Prostate gland (tissue), 2 donors: Measurements from ENCODE around the gene TRAF5. TPM values are rescaled to one million over a fixed set of nuclear protein-coding genes. Genes with fewer than 3 reads are reported as not detected.

Source experiments
- DNase-seq: peaks from one replicate; pipeline ENCODE4 v3.0.0-alpha.2; 2019; ENCODE audit warnings: low spot score
- H3K27ac ChIP-seq, 2 donors: fragments of 200-600 bp; sonication (generic); 2 replicates each; pipeline ENCODE4 v1.5.1; 2017 to 2019
- H3K27me3 ChIP-seq: fragments of 200-600 bp; sonication (generic); replicated peaks from 2 replicates; pipeline ENCODE4 v1.5.1; 2019; ENCODE audit not compliant: insufficient read depth
- H3K36me3 ChIP-seq, 2 donors: fragments of 200-600 bp; sonication (generic); 1 replicate in 1 of 2; 2 replicates in 1 of 2; pipeline versions ENCODE4 v1.5.1 to v1.8.1; 2017 to 2019
- H3K4me1 ChIP-seq: fragments of 200-600 bp; sonication (generic); replicated peaks from 2 replicates; pipeline ENCODE4 v1.5.1; 2019
- H3K4me3 ChIP-seq, 2 donors: fragments of 200-600 bp; sonication (generic); 2 replicates each; pipeline ENCODE4 v1.5.1; 2017 to 2019
- H3K9me3 ChIP-seq: fragments of 200-600 bp; sonication (generic); 2 replicates; pipeline ENCODE4 v1.5.1; 2017
- POLR2A ChIP-seq: fragments of 450-650 bp; IDR thresholded peaks from one replicate; pipeline ENCODE4 v1.6.1; 2016; ENCODE audit warnings: antibody characterized with exemption, mild to moderate bottlenecking
- POLR2AphosphoS5 ChIP-seq: sonication (generic); formaldehyde crosslinking; IDR thresholded peaks from one replicate; pipeline ENCODE4 v1.6.1; 2017; ENCODE audit warnings: antibody characterized with exemption
- WGBS: methylation state at CpG from one replicate; pipeline ENCODE4 v1.1.5; 2018; 5-methylcytosine and 5-hydroxymethylcytosine counted together
- intact Hi-C: fragments of 100-400 bp; cut with DNase I; formaldehyde crosslinking; loops from one replicate; pipeline ENCODE4 v1.14.2; 2022
- total RNA-seq, 2 donors: library from RNA; depleted of rRNA; stranded (reverse); fragments of >200 nt; gene quantifications; one replicate each; pipeline ENCODE4 v1.1.0, GENCODE V29; 2016
- TF ChIP-seq, protein P1 (sequence below), 4 experiments: fragments of 200-600 bp in 2 of 4; fragments of 450-650 bp in 2 of 4; sonication (generic) in 2 of 4; IDR thresholded peaks; 1 replicate in 3 of 4; 2 replicates in 1 of 4; pipeline ENCODE4 v1.5.1; 2016 to 2019; ENCODE audit warnings: antibody characterized with exemption in 4 of 4, mild to moderate bottlenecking in 2 of 4, moderate library complexity in 2 of 4

Gene TRAF5
- total RNA-seq, 2 donors from 2014 or later: 8.0 to 12.6 TPM

DNA sequence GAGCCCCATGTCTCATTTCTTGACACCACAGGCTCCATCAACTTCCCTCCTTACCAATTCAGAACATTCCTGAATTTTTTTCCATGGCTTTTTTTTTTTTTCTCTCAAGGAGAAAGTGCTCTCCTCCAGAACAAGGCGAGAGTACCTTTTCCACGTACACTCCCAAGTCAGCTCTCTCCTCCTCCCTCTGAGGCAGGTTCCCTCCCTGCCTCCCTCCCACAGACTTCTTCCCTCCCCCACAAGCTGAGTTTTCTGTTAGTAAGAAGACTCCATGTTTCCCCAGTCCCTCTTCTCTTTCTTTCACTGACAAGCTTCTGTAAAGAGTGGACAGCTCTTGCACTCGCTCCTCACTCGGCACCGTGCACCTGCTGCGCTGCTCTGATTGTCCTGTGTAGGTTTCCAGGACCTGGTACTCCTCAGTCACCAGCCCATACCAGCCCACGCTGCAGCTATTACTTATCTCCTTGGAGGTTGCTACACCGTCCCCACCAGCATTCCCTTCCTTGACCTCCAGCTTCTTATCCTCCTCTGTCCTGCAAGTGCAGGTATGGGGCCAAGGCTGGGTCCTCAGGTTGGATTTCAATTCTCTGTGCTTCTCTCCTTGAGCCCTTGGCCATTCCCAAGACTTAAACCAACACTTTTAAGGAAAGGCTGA lies 3.8 kb downstream of the TRAF5 start:
- TF ChIP-seq POLR2AphosphoS5 (no peak), POLR2A (no peak)
- TF ChIP-seq, protein P1, sequence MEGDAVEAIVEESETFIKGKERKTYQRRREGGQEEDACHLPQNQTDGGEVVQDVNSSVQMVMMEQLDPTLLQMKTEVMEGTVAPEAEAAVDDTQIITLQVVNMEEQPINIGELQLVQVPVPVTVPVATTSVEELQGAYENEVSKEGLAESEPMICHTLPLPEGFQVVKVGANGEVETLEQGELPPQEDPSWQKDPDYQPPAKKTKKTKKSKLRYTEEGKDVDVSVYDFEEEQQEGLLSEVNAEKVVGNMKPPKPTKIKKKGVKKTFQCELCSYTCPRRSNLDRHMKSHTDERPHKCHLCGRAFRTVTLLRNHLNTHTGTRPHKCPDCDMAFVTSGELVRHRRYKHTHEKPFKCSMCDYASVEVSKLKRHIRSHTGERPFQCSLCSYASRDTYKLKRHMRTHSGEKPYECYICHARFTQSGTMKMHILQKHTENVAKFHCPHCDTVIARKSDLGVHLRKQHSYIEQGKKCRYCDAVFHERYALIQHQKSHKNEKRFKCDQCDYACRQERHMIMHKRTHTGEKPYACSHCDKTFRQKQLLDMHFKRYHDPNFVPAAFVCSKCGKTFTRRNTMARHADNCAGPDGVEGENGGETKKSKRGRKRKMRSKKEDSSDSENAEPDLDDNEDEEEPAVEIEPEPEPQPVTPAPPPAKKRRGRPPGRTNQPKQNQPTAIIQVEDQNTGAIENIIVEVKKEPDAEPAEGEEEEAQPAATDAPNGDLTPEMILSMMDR (IDR thresholded peaks at IDR 0.05): no peak
- no peak for DNase-seq
- WGBS: 94% methylated on average over 8 of the region's 8 CpGs

DNA sequence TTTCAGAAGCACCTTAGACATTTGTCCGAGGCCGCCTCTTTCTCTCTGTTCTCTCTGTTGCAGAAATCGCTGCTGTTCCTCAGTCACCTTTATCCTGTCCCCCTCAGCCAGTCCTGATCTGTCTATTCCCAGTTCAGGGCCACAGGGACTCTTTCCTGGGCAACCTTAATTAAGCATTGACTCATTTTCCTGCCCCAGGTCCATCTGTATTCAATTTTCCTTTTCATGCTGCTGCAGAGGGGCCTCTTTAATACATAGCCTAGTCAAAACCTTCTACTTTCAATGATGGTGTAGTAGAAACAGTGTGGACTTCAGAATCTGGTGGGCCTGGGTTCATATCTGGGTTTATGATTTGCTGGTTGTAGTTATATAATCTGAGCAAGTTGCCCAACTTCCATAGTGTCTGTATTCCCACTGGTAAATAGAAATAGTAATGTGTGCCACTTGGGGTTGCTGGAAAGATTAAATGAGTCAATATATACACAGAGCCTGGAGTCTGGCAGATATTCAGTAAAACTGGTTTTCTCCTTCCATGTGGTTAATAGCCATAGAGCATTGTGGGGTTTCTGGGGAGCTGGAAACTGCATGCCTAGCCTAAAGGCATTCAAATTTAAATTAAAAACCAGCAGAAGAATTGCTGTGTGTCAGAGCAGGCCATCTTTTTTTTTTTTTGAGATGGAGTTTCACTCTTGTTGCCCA lies 4.5 kb downstream of the TRAF5 start:
- Histone ChIP-seq H3K4me1 (peaks cover 4% of the 10 kb centered on the region), H3K9me3 (no peaks in the 10 kb centered on the region), H3K27me3 (no peaks in the 10 kb centered on the region), H3K36me3 (no peaks in the 10 kb centered on the region), H3K4me3 (no peak overlapping the region), H3K27ac (no peak overlapping the region)
- 95% methylated on average over 3 of the region's 3 CpGs for WGBS
- TF ChIP-seq POLR2AphosphoS5 (no peak), POLR2A (no peak)
- TF ChIP-seq, protein P1 (IDR thresholded peaks at IDR 0.05): no peak
- DNase-seq: no peak
- intact Hi-C loops: no loop called here

More for the DNA sequence above, 3.8 kb downstream of the TRAF5 start:
- intact Hi-C loops: no loop called here
- H3K27ac ChIP-seq: no peak overlapping the region
- no peaks in the 10 kb centered on the region for H3K36me3 ChIP-seq
- H3K4me3 ChIP-seq: no peak overlapping the region
- no peaks in the 10 kb centered on the region for H3K27me3 ChIP-seq
- H3K9me3 ChIP-seq: no peaks in the 10 kb centered on the region
- no peaks in the 10 kb centered on the region for H3K4me1 ChIP-seq

DNA sequence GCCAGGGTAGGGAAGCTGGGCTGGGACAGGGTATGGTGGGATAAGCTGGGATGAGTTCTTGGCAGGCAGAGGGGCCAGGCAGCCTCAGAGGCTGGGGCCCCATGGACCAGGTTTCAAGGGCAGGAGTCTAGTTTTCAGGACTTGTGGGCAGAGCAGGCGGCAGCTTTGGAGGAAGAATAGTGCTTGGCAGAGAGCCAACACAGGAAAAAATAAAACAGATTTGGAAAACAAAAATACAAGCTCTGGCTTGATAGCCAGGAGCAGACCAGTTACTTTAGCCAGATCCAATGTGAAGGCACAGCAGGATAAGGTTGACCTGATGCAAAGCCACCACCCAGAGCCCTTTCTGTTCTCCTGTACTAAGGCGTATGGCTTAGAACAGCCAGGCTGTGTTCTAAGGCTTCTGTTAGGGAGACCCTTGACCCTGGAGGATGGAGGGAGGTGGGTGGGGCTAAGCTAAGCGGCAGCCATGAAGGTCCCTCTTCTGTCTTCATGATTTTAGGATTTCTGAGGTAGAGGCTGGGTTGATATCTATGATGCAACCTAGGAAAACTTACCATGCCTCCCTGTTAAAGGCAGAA lies 5.5 kb downstream of the TRAF5 start:
- peaks cover 4% of the 10 kb centered on the region for H3K4me1 ChIP-seq
- no peak overlapping the region for H3K4me3 ChIP-seq
- TF ChIP-seq POLR2A (no peak), POLR2AphosphoS5 (no peak)
- TF ChIP-seq, protein P1 (IDR thresholded peaks at IDR 0.05): no peak
- no peak for DNase-seq
- H3K9me3 ChIP-seq: no peaks in the 10 kb centered on the region
- no peak overlapping the region for H3K27ac ChIP-seq
- intact Hi-C loops: no loop called here
- H3K27me3 ChIP-seq: no peaks in the 10 kb centered on the region
- no peaks in the 10 kb centered on the region for H3K36me3 ChIP-seq
- WGBS: 73% methylated on average over 3 of the region's 3 CpGs

DNA sequence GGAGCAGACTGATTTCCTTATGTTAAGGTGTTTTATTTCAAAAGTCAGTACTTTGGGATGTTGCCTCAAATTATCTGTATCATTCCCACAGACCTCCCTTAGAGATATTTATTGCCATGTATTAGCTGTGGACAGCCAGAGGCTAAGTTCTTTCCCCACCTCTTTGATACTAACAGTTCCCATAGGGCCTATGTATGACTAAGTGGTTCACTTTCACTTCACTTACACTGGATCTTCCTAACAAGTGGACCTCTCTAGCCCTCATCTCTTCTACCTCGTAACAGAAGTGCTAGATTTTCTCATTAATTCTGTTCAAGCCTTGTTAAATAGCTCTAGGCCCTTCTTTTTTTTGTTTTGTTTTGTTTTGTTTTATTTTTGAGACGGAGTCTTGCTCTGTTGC lies 6.2 kb downstream of the TRAF5 start:
- Histone ChIP-seq H3K4me1 (peaks cover 4% of the 10 kb centered on the region), H3K9me3 (no peaks in the 10 kb centered on the region), H3K4me3 (no peak overlapping the region), H3K27me3 (no peaks in the 10 kb centered on the region), H3K27ac (no peak overlapping the region), H3K36me3 (no peaks in the 10 kb centered on the region)
- 76% methylated on average over 2 of the region's 2 CpGs for WGBS
- TF ChIP-seq, protein P1 (IDR thresholded peaks at IDR 0.05): no peak
- TF ChIP-seq POLR2A (no peak), POLR2AphosphoS5 (no peak)
- intact Hi-C loops: no loop called here
- no peak for DNase-seq
